GM12873 (cell line): ENCODE results near the gene ENTPD2.

Experiments used
- CTCF ChIP-seq: IDR thresholded peaks from 2 replicates; pipeline ENCODE4 v1.5.1; 2012; ENCODE audit warnings: low read depth, mild to moderate bottlenecking, moderate library complexity, low read length, control low read depth; ENCODE audit not compliant: insufficient read depth; ENCODE audit errors: missing control alignments

ENTPD2 gene

DNA sequence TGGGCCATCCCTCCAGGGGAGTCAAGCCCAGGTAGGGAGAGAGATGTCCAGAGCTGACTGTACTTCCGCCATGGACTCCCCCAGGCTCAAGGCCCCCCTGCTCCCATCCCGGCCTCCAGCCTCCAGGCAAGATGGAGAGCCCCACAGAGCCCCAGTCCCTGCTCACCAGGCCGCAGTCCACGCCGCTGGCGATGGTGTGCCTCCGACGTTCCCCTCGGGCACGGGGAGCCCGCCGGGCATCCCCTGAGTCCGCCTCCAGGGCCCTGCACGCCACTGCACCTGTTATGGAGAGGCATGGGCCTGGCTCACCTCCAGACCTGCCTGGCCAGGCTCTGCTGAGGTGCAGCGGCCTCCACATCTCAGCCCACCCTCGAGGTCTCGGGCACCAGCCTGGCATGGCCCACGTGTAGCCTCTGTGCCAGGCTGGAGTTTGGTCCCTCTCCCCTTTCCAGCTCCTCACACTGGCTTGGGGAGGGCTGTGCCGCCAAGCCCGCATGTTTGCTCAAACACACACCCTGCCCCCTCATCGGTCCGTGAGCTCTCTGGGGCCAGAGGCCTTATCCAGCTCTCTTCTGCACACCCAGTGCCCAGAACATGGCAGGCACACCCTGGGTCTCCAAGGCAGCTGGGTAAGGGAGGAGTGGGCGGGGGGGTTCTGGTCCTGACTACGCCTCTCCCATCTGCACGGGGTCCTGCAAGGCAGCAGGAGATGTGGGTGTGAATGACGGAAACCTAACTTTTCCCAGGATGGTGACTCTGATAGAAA lies 12.4 kb upstream of the ENTPD2 start:
- TF ChIP-seq CTCF, result no peak

DNA sequence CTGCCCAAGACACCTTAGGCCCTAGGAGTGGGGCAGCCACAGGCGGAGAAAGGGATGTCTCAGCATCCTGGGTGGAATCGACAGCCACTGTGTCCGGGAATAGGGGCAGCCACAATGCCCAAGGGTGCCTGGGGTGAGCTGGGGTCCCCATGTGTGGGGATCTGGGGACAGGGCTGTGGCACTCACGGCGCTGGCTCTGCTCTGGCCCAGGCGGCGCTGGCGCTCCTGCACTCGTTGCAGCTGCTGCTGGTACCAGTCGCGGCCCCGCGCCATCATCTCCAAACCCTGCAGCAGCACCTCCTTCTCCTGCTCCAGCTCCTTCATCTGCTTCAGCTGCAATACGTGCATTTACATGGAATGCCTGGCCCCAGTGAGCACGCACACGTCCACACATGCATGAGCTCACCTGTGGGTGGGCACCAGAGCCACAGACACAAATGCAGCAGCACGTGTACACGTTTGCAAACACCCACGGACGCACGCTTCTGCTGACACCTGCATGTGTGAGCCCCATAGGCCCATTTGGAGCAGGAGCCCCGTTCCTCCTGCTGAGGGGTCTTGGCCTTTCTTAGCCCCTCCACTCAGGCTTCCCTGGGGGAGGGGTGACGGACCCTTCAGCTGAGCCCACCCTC lies 11.6 kb upstream of the ENTPD2 start:
- no peak for TF ChIP-seq CTCF

DNA sequence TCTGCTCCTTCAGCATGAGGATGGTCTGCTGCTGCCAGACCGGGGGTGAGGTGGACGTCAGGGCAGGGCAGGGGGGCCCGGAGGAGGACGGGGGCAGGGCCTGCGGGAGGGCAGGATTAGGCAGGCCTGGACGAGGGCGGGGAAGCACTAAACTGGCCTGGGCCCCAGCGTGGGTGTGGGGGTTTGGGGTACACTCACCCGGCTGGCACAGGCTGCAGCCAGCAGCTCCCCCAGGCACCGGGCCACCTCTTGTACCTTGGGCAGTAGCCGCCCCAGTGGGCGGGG lies 11.0 kb upstream of the ENTPD2 start:
- TF ChIP-seq CTCF, result no peak

DNA sequence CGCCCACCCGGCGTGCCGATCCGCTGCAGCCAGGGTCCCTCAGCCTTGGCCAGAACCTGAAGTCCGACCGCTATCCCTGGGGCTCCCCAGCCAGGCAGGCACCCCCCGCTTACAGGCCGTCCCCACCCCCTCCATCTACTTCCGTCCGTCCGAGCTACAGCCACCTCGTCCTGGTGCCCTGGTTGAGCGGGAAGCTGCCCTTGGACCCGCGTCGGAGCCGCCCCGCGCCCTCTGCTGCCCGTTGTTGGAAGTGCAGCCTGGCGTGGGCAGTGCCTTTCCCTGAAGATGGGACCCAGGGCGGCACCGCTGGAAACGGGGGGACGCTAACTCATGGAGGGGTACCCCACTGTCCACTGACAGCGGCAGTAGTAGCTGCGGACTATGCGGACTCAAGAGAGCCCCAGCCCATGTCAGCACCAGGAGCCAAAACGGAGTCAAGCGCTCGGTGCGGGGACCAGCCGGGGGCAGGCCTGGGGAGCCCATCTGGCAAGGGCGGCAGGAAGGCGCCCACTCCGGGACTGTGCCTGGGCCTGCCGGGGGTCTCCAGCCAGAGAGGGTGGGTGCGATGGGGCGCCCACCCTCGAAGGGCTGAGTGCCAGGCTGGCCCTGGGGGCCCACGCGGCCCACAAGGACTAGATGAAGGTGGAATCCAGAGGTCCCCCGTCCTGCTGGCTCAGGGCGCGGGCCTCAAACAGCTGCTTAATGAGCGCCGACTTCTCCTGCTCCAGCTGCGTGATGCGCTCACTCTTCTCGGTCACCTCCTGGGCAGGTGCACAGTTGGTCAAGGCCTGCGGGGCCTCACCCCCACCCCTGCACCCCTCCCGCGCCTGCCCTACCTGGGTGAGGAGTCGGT lies 10.4 kb upstream of the ENTPD2 start:
- TF ChIP-seq CTCF, result peak; percentile 91

DNA sequence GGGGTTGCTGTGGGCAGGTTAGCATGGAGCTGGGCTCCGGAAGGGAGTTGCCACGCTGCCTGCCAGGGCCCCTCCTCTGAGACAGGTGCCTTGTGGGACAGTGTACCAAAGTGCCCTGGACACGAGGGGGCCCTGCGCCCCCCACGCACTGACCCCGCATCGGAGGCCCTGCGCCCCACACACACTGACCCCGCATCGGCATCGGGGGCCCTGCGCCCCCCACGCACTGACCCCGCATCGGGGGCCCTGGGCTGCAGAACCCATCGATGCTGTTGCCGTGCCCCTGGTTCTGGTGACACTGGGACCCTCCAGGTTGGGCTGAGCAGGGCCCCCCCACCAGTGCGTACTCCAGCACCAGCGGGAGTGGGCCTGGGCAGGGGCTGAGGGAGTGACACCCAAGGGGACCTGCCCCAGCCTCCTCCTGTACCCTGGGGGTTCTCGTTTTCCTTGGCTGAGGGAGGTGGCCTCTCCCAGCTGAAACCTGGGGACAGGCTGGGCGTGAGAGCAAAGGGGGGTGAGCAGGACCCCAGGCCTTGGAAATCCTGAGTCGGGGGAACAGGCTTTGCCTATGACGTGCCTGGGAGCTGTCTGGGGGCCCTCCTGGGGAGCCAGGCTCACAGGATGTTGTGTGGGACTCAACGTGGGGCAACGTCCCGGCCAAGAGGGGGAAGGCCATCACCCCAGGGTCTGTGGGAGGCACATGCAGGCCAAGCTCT lies 9.6 kb upstream of the ENTPD2 start:
- no peak for TF ChIP-seq CTCF

DNA sequence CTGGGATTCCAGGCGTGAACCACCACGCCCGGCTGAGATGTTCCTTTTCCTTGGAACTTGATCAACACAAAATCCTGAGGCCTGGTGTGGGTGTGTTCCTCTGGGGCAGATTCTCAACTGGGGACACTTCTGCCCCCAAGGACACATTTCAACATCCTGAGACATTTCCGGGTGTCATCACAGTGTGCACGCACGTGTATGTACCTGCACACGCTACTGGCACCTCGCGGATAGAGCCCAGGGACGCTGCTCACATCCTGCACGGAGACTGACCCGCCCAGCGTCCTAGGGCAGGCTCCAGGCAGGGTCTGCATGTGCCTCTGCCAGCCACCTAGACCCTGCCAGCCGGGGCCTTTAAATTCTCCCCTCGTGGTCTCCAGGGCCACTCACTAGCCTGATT lies 8.5 kb upstream of the ENTPD2 start:
- no peak for TF ChIP-seq CTCF
